ENCODE results near the gene ABCD3.

- TF ChIP-seq CTCF (conservative IDR thresholded peaks at IDR 0.05 in 1 of 2, IDR thresholded peaks at IDR 0.05 in 1 of 2; ENCODE audit: low read depth in 1 of 2, low read length in 2 of 2) (no peak), EZH2 (IDR thresholded peaks at IDR 0.05; ENCODE audit: low read length, missing control alignments) (no peak)
These were observed 7.0 kb upstream of the ABCD3 start for GRCh38 chr1:94411237-94411636.

All from fibroblast of lung (primary cell).